ENCODE data around the gene SERINC3.
"Not testable (repeated sequence)": the region's sequence is repeated elsewhere in the genome, so short reads cannot be mapped to it uniquely, and the experiment has no call there.

SERINC3 gene

DNA sequence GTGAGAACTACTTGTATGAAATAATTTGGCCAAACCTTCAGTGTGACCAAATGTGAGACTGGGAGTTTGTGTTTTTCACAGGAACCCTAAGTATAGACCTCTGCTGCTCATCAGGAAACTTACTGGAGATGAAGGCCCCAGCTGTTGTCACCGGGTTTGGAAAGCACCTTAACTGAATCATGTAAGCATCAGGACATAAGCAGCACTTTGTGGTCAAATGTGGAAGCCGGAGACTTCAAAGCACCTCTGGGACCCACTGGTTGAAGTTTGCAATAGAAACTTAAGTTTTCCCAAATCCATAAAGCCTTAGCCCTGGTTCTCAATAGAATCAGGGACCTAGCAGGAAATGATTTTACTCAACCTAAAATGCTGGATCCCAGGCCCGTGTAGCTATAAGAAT, 31.9 kb downstream of the SERINC3 start:
- no peak for DNase-seq

GRCh38 chr20:44489223-44489622, 32.6 kb downstream of the SERINC3 start:
- DNase-seq, result no peak

DNA sequence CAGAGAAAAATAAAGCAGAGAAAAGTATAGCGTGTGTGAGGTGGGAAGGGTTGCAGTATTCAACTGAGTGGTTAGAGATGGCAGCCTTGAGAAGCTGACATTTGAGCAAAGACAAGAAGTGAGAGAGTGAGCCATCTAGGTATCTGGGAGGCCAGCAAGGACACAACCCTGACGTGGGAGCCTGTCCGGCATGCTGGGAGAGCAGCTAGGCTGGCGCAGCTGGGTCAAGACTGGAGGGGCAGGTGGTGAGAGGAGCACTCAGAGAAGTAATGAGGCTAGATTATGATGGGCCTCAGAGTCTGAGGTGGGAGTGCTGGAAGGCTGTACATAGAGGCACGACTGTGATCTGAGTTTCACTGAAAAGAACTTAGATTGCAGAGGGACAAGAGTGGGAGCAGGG, 33.3 kb downstream of the SERINC3 start:
- no peak for DNase-seq

GRCh38 chr20:44485830-44486198, 36.1 kb downstream of the SERINC3 start:
- DNase-seq, result no peak

DNA sequence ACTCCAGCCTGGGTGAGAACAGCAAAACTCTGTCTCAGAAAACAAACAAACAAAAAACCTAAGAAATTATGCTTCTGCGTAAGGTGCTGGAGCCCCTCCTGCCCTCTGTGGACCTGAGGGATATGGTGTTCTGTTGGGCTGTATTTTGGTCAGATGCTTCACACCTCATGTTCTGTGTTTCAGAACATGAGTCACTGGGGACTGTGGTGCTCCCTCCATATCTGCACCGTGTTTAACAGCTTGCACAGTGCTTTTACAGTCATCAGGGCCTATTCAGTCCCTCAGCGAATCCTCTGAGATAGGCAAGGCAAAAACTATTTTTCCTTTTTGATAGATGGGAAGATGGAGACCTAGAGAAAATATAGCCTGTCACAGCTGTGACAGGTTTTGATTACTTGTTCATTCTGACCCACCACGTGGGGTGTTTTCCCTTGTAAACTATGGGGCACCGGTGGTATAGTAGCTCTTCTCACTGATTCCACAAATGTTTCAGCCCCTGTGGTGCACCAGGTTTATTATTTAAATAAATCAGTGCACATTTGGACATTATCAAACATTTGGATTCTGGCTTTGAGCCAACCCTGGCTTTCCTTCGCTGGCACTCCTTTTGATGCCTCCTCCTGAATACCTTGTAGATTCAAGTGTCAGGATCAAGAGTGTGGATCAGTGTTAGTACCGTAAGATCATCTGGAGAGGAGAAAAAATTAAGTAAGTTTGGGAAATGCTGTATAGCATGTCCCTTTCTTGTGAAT, 36.6 kb downstream of the SERINC3 start:
- no peak for DNase-seq

- DNase-seq, result no peak
Measured at GRCh38 chr20:44483112-44483511, 38.8 kb downstream of the SERINC3 start.

DNA sequence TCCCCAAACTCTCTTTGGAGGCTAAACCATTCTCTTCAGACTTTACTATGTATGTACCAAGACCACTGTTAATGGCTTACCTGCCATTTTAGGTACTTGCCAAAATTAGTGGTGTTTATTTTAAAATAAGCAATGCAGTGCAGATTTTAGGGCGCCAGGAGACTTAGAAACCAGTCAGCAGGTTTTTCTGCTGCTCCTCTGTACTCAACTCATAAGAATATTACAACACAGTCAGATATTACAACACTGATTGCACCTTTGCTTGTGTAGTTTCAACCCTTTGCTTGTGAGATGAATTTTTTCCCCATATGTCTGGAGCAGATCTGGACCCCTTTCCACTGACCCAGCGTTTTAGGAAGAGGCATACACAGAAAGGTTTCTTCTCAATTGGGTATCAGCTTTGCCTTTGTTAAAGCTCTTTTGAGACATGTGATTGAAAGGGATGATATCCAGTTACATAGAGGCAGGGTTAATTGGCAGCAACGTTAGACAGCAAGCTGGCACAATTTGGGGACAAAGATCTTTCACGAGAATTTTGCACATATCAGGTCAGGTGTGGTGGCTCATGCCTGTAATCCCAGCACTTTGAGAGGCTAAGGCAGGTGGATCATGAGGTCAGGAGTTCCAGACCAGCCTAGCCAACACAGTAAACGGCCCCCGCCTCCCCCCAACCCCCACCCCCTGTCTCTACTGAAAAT, 40.0 kb downstream of the SERINC3 start:
- no peak for DNase-seq

DNA sequence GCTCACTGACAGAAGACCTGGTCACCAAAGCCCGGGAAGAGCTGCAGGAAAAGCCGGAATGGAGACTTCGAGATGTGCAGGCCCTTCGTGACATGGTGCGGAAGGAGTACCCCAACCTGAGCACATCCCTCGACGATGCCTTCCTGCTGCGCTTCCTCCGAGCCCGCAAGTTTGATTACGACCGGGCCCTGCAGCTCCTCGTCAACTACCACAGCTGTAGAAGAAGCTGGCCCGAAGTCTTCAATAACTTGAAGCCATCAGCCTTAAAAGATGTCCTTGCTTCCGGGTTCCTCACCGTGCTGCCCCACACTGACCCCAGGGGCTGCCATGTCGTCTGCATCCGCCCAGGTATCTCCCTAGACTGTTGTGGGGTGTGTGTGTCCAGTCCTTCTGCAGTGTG, 41.8 kb downstream of the SERINC3 start:
- DNase-seq, result no peak

- no peak for DNase-seq
Measured at GRCh38 chr20:44479643-44480042, 42.2 kb downstream of the SERINC3 start.

- DNase-seq, result no peak
Measured at GRCh38 chr20:44478206-44478605, 43.7 kb downstream of the SERINC3 start.

- no peak for DNase-seq
Measured at GRCh38 chr20:44477151-44477550, 44.7 kb downstream of the SERINC3 start.

DNA sequence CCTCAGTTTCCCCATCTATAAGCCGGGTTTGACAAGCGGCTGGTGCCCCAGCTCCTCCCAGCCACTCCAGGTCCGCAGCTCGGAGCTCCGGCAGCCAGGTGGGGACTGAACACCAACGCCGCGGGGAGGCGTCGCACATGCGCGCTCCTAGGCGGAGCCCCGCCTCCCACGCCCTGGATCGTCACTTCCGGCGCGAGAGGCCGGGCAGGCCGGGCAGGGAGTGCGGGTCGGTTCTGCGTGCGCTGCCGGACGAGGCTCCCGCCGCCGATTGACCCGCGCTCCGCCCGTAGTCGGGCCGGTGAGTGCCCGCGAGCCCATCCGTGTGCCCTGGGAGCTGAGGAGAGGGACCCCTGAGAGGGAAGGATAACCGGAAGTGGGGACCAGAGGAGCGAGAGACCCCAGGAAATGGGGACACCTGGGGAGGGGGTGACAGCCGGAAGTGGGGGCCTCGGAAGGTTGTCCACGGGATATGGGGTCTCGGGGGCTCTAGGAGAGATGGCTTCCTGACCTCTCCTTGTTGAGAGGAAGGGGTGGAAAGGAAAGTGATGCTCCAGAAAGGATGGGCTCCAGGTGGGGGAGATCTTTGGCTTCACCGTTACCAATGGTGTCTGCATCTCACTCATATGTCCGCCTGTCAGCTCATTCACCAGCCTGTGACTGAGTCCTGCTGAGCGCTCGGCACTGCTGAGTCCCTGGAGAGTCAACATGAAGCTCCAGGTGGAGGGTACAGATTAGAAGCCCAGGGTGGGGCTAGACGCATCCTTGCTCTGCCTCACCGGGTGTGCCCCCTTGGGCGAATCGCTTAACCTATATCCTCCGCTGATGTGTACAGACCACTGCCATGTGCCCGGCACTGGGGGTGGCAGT, 45.9 kb downstream of the SERINC3 start, which contains the start of gene TTPAL:
TSS of gene TTPAL (plus strand) at position 181 of the 867 bp plus-strand sequence. CDS start 4,126 bp downstream, outside the sequence.
- peak; percentile 91 for DNase-seq

DNA sequence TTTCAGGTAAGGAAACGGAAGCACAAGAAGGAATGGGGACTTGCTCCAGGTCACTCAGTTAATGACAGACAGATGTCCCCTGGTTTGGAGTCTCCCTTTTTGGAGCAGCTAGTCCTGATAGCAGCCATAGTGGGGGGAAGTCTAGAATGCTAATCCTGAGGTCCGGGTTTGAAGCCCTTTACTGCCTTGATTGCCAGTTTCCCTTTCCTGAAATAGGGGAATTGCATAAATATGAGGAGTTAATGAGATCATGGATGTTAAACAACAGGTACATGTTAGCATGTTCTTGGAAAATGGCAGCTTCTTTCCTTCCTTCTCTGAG, 46.5 kb downstream of the SERINC3 start:
- DNase-seq, result peak; percentile 11

DNA sequence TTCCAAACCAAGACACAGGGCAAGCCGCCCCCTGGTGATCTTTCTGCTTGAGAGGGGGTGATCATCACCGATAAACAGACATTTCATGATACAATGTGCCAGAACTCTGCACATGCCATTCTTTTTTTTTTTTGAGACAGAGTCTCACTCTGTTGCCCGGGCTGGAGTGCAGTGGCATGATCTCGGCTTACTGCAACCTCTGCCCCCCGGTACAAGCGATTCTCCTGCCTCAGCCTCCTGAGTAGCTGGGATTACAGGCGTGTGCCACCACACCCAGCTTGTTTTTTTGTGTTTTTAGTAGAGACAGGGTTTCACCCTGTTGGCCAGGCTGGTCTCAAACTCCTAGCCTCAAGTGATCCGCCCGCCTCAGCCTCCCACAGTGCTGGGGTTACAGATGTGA, 49.6 kb downstream of the SERINC3 start:
- not testable (repeated sequence) for DNase-seq

GRCh38 chr20:44471481-44471882, 50.4 kb downstream of the SERINC3 start:
- DNase-seq, result no peak

DNA sequence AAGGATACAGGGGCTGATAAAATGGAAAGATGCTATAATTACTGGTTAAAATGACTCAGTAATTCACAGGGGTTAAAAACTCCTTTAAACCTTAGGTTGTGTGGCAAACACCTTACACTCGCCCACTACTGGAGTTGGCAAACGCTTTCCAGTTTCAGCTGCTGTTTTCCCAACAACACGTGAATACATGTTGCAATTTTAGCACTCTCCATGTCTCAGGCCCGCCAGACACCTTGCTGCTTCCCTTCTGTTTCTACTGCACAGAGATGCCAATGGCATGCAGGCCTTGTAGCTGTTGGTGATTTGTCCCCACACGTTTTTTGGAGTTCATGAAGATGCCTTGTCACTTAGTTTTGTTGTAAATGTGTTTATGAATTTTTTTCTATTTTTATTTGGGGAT, 51.5 kb downstream of the SERINC3 start:
- no peak for DNase-seq

- no peak for DNase-seq
Measured at GRCh38 chr20:44468044-44468782, 53.7 kb downstream of the SERINC3 start.

GRCh38 chr20:44467289-44467883, 54.5 kb downstream of the SERINC3 start:
- DNase-seq, result no peak

DNA sequence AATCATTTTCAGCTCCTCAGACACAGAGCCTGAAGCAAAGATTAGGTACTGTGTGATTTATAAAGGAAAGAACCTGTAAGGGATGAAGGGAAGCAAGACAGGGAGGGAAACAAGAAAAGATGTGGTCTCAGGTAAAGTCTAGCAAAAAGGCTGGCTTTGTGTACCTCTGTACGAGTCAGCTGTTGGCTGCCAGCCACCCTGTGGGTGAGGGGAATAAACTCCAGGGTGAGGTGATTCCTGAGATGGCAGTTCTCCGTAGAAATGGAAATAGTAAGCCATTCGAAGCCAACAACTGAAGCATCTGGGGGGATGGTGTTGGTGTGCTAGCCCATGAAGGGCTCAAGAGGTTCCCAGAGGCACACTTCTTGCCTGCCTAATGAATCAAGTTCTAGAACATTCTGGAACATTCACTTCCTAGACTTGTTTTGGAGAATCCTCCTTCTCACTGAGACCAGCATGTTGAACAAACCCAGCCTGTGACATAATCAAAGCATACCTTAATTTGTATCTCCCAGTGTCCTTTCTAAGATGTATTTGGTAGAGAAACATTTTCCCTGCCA, 56.8 kb downstream of the SERINC3 start:
- no peak for DNase-seq

- DNase-seq, result no peak
Measured at GRCh38 chr20:44464514-44464913, 57.4 kb downstream of the SERINC3 start.

DNA sequence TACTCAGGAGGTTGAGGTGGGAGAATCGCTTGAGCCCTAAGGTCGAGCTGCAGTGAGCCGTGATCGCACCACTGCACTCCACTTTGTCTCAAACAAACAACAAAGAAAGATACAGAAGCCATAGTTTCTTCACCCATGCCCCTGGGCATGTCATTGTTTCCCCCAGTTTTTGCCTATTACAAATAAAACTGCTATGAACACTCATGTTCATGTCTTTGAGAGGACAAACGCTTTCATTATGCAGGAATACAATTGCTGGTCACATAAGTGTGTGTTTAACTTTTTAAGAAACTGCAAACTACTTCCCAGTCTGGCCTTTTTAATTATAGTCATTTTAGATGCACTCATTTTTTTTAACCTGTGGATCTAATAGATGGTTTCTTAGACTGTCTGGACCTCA, 58.4 kb downstream of the SERINC3 start:
- DNase-seq, result no peak

DNA sequence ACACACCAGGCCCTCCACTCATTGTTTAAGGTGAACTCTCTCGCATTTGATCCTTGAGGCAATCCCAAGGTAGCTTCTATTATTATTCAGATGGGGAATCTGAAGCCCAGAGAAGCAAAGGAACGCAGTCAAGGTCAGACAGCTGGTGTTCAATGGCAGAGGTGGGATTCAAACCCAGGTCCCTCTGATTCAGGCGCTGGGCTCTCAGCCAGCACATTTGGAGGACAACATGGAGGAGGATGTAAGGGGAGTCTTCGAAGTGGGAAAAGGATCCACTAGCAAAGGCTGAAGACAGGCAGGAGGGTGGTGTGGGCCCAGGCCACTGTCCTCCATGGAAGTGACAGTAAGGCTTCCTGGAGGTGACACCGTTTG, 60.1 kb downstream of the SERINC3 start:
- DNase-seq, result no peak
